Upper lobe of left lung (tissue), 4 donors: ENCODE measurements around the gene CS.

Source experiments
- CTCF ChIP-seq, 6 experiments: fragments of 450-650 bp in 4 of 6; fragments of 200-600 bp in 2 of 6; sonication (generic) in 2 of 6; IDR thresholded peaks; one replicate each; pipeline ENCODE4 v1.5.1; 2016 to 2019; ENCODE audit warnings: antibody characterized with exemption in 6 of 6
- EP300 ChIP-seq, 4 donors: sonication (generic); formaldehyde crosslinking; IDR thresholded peaks; one replicate each; pipeline ENCODE4 v1.5.1; 2017; ENCODE audit warnings: antibody characterized with exemption in 4 of 4, control low read depth in 2 of 4
- POLR2A ChIP-seq, 4 donors: fragments of 450-650 bp; IDR thresholded peaks; one replicate each; pipeline ENCODE4 v1.5.1; 2016 to 2017; ENCODE audit warnings: antibody characterized with exemption in 4 of 4, mild to moderate bottlenecking in 2 of 4
- POLR2AphosphoS5 ChIP-seq, 2 donors: sonication (generic); formaldehyde crosslinking; IDR thresholded peaks; one replicate each; pipeline ENCODE4 v1.5.1; 2017; ENCODE audit warnings: antibody characterized with exemption in 2 of 2

- TF ChIP-seq POLR2A (IDR thresholded peaks at IDR 0.05) = no peak
- no peak for TF ChIP-seq CTCF (IDR thresholded peaks at IDR 0.05)
- no peak for TF ChIP-seq POLR2AphosphoS5 (IDR thresholded peaks at IDR 0.05)
- TF ChIP-seq EP300 (IDR thresholded peaks at IDR 0.05) = no peak
Observed at GRCh38 chr12:56346675-56347074, 46.5 kb upstream of the CS start.
